H1 (cell line): ENCODE results near the gene ADAM23. TPM values are rescaled to one million over a fixed set of nuclear protein-coding genes. Genes with fewer than 3 reads are reported as not detected.

Experiments
- CTCF ChIA-PET: fragments of 300-600 bp; sonication (Branson Sonifier 250); formaldehyde crosslinking; loops from one replicate; lab custom pipeline; 2021; ENCODE audit not compliant: partially characterized antibody; lab: Charles Lee
- POLR2A ChIA-PET: fragments of 300-600 bp; sonication (Branson Sonifier 250); formaldehyde crosslinking; loops from one replicate; lab custom pipeline; 2021; ENCODE audit warnings: inconsistent platforms; ENCODE audit not compliant: partially characterized antibody; lab: Charles Lee
- DNase-seq, 2 experiments: peaks; one replicate each; pipeline versions ENCODE4 v3.0.0 to v3.0.0-alpha.2; 2010 to 2022; ENCODE audit warnings: low spot score in 2 of 2, low read depth in 1 of 2, mixed read lengths in 1 of 2
- FAIRE-seq: peaks from 2 replicates; lab custom pipeline; 2011; peaks lifted over from hg19 to GRCh38; lab: Jason Lieb, UNC
- H2AFZ ChIP-seq: 2 replicates; pipeline ENCODE4 v1.8.1; 2012; ENCODE audit warnings: low read length, inconsistent platforms
- H2AK5ac ChIP-seq: 2 replicates; pipeline ENCODE4 v1.6.1; 2013; ENCODE audit warnings: low read depth, low read length
- H2BK120ac ChIP-seq: replicated peaks from 2 replicates; pipeline ENCODE3; 2013; ENCODE audit warnings: low read depth, low read length, inconsistent platforms
- H2BK12ac ChIP-seq: 2 replicates; pipeline ENCODE4 v1.6.1; 2013; ENCODE audit warnings: low read depth, low read length
- H2BK15ac ChIP-seq: 2 replicates; pipeline ENCODE4 v1.6.1; 2013; ENCODE audit warnings: low read length
- H2BK20ac ChIP-seq: 2 replicates; pipeline ENCODE4 v1.6.1; 2013; ENCODE audit warnings: low read length
- H2BK5ac ChIP-seq: 2 replicates; pipeline ENCODE4 v1.6.1; 2013; ENCODE audit warnings: low read depth, low read length
- H3K14ac ChIP-seq: 2 replicates; pipeline ENCODE4 v1.6.1; 2013; ENCODE audit warnings: inconsistent platforms; ENCODE audit not compliant: insufficient read length
- H3K18ac ChIP-seq: 2 replicates; pipeline ENCODE4 v1.6.1; 2013; ENCODE audit warnings: low read length; ENCODE audit errors: extremely low read depth
- H3K23ac ChIP-seq: 2 replicates; pipeline ENCODE4 v1.6.1; 2013; ENCODE audit warnings: inconsistent platforms; ENCODE audit not compliant: insufficient read length
- H3K23me2 ChIP-seq: 2 replicates; pipeline ENCODE4 v1.6.1; 2013; ENCODE audit warnings: low read depth, low read length
- H3K27ac ChIP-seq: 2 replicates; pipeline ENCODE4 v1.6.1; 2011; ENCODE audit warnings: low read depth, low read length, inconsistent platforms
- H3K27me3 ChIP-seq, 4 experiments: replicated peaks in 1 of 4; 1 replicate in 1 of 4; 2 replicates in 3 of 4; pipeline versions ENCODE4 v1.6.1 to v1.8.1; 2011 to 2013; ENCODE audit warnings: low read length in 3 of 4, mild to moderate bottlenecking in 3 of 4, inconsistent platforms in 2 of 4, mixed read lengths in 2 of 4, moderate library complexity in 1 of 4; ENCODE audit not compliant: control insufficient read depth in 3 of 4, insufficient read depth in 3 of 4; ENCODE audit errors: extremely low read depth in 1 of 4
- H3K36me3 ChIP-seq, 4 experiments: 2 replicates each; pipeline versions ENCODE4 v1.6.1 to v1.8.1; 2011 to 2013; ENCODE audit warnings: mild to moderate bottlenecking in 4 of 4, low read length in 3 of 4, moderate library complexity in 2 of 4, control low read depth in 1 of 4, inconsistent platforms in 1 of 4; ENCODE audit not compliant: insufficient read depth in 4 of 4, control insufficient read depth in 2 of 4
- H3K4ac ChIP-seq: replicated peaks from 2 replicates; pipeline ENCODE3; 2013; ENCODE audit warnings: low read length, low read depth, mixed read lengths, inconsistent platforms; ENCODE audit not compliant: insufficient read length
- H3K4me1 ChIP-seq, 4 experiments: replicated peaks in 1 of 4; 1 replicate in 1 of 4; 2 replicates in 3 of 4; pipeline versions ENCODE4 v1.6.1 to v1.8.1; 2011 to 2013; ENCODE audit warnings: low read length in 3 of 4, inconsistent platforms in 2 of 4, mixed read lengths in 1 of 4; ENCODE audit not compliant: insufficient read depth in 4 of 4, control insufficient read depth in 3 of 4
- H3K4me2 ChIP-seq, 2 experiments: 2 replicates each; pipeline versions ENCODE4 v1.6.1 to v1.8.1; 2011 to 2013; ENCODE audit warnings: low read depth in 2 of 2, low read length in 2 of 2, control low read depth in 1 of 2, inconsistent platforms in 1 of 2, mild to moderate bottlenecking in 1 of 2; ENCODE audit not compliant: insufficient read depth in 1 of 2
- H3K4me3 ChIP-seq, 4 experiments: fragments of 200-600, 300-600 bp in 1 of 4; sonication (generic), shearing (Covaris generic), sonication (Bioruptor Twin) in 1 of 4; 2 replicates each; pipeline versions ENCODE4 v1.5.1 to v1.8.1; 2011 to 2016; ENCODE audit warnings: low read length in 4 of 4, low read depth in 3 of 4, control low read depth in 2 of 4, inconsistent platforms in 2 of 4, mild to moderate bottlenecking in 2 of 4, mixed read lengths in 1 of 4, moderate library complexity in 1 of 4; ENCODE audit not compliant: insufficient read depth in 2 of 4; ENCODE audit errors: extremely low read depth in 1 of 4
- H3K56ac ChIP-seq: replicated peaks from 2 replicates; pipeline ENCODE3; 2013; ENCODE audit warnings: low read depth, mild to moderate bottlenecking, mixed read lengths, low read length, inconsistent platforms; ENCODE audit not compliant: insufficient read length
- H3K79me1 ChIP-seq: 2 replicates; pipeline ENCODE4 v1.6.1; 2013; ENCODE audit warnings: low read depth, low read length, control low read depth
- H3K79me2 ChIP-seq, 2 experiments: 2 replicates each; pipeline versions ENCODE4 v1.6.1 to v1.8.1; 2012 to 2013; ENCODE audit warnings: low read length in 2 of 2, mild to moderate bottlenecking in 2 of 2, inconsistent platforms in 1 of 2; ENCODE audit not compliant: insufficient read depth in 2 of 2, control insufficient read depth in 1 of 2
- H3K9ac ChIP-seq, 4 experiments: replicated peaks in 1 of 4; 1 replicate in 1 of 4; 2 replicates in 3 of 4; pipeline versions ENCODE4 v1.6.1 to v1.8.1; 2011 to 2013; ENCODE audit warnings: low read depth in 3 of 4, low read length in 3 of 4, control low read depth in 2 of 4, mild to moderate bottlenecking in 2 of 4, moderate library complexity in 2 of 4, inconsistent platforms in 1 of 4; ENCODE audit errors: extremely low read depth in 1 of 4
- H3K9me3 ChIP-seq, 2 experiments: 2 replicates each; pipeline versions ENCODE4 v1.6.1 to v1.8.1; 2012 to 2013; ENCODE audit warnings: mild to moderate bottlenecking in 2 of 2, moderate library complexity in 2 of 2, control low read depth in 1 of 2, inconsistent platforms in 1 of 2, low read depth in 1 of 2, low read length in 1 of 2, mixed read lengths in 1 of 2; ENCODE audit not compliant: insufficient read depth in 2 of 2
- H4K20me1 ChIP-seq, 2 experiments: replicated peaks in 1 of 2; 2 replicates each; pipeline versions ENCODE3 to v1.8.1; 2011 to 2013; ENCODE audit warnings: inconsistent platforms in 2 of 2, low read length in 2 of 2, mild to moderate bottlenecking in 1 of 2; ENCODE audit not compliant: insufficient read depth in 2 of 2, control insufficient read depth in 1 of 2
- H4K5ac ChIP-seq: 2 replicates; pipeline ENCODE4 v1.6.1; 2013; ENCODE audit warnings: low read length, low read depth, mixed read lengths, inconsistent platforms; ENCODE audit not compliant: insufficient read length
- H4K8ac ChIP-seq: 2 replicates; pipeline ENCODE4 v1.8.0; 2013; ENCODE audit warnings: mild to moderate bottlenecking, moderate library complexity, low read length, inconsistent platforms; ENCODE audit not compliant: insufficient read depth; ENCODE audit errors: extremely low read depth
- H4K91ac ChIP-seq: replicated peaks from 2 replicates; pipeline ENCODE3; 2013; ENCODE audit warnings: low read length, mixed read lengths, inconsistent platforms; ENCODE audit not compliant: insufficient read length
- BACH1 ChIP-seq: IDR thresholded peaks from 2 replicates; pipeline ENCODE4 v1.6.1; 2012; ENCODE audit warnings: low read length, improper control_type of control experiment
- CBX8 ChIP-seq: fragments of 300-800, 300-1000 bp; sonication (generic); IDR thresholded peaks from 2 replicates; pipeline ENCODE4 v1.7.1; 2016; ENCODE audit warnings: low read depth, low read length, borderline replicate concordance
- CEBPB ChIP-seq: IDR thresholded peaks from 2 replicates; pipeline ENCODE4 v1.6.1; 2012; ENCODE audit warnings: low read depth, low read length
- CHD2 ChIP-seq: IDR thresholded peaks from 2 replicates; pipeline ENCODE4 v1.6.1; 2012; ENCODE audit warnings: low read length, improper control_type of control experiment
- EP300 ChIP-seq, 2 experiments: IDR thresholded peaks; 1 replicate in 1 of 2; 2 replicates in 1 of 2; pipeline ENCODE4 v1.6.1; 2011 to 2012; ENCODE audit warnings: low read depth in 2 of 2, low read length in 2 of 2, mild to moderate bottlenecking in 2 of 2, borderline replicate concordance in 1 of 2, inconsistent platforms in 1 of 2, moderate library complexity in 1 of 2
- HDAC6 ChIP-seq: IDR thresholded peaks from one replicate; pipeline ENCODE4 v1.7.1; 2012; ENCODE audit warnings: low read depth, mild to moderate bottlenecking, inconsistent platforms, low read length, moderate library complexity
- RAD21 ChIP-seq, 2 experiments: IDR thresholded peaks in 1 of 2; conservative IDR thresholded peaks in 1 of 2; 2 replicates each; pipeline ENCODE4 v1.6.1; 2011; ENCODE audit warnings: low read depth in 2 of 2, low read length in 2 of 2, improper control_type of control experiment in 1 of 2, inconsistent platforms in 1 of 2, mild to moderate bottlenecking in 1 of 2, moderate library complexity in 1 of 2
- RBBP5 ChIP-seq: IDR thresholded peaks from 2 replicates; pipeline ENCODE4 v1.7.1; 2012; ENCODE audit warnings: low read depth, mild to moderate bottlenecking, inconsistent platforms, low read length, moderate library complexity, borderline replicate concordance
- TAF1 ChIP-seq: IDR thresholded peaks from 2 replicates; pipeline ENCODE4 v1.6.1; 2011; ENCODE audit warnings: mild to moderate bottlenecking, low read depth, low read length
- TCF12 ChIP-seq: IDR thresholded peaks from 2 replicates; pipeline ENCODE4 v1.6.1; 2011; ENCODE audit warnings: low read depth, mild to moderate bottlenecking, low read length
- WGBS, 2 experiments: shearing (Covaris generic) in 1 of 2; methylation state at CpG; one replicate each; pipeline versions ENCODE4 v1.1.6 to v1.1.7; 2013 to 2015; ENCODE audit warnings: low lambda C conversion rate in 2 of 2, mixed read lengths in 2 of 2, inconsistent platforms in 1 of 2, low coverage in 1 of 2, missing lambda C conversion rate in 1 of 2; ENCODE audit not compliant: insufficient replicate concordance in 2 of 2, insufficient coverage in 1 of 2, insufficient read length in 1 of 2; ENCODE audit errors: extremely low coverage in 1 of 2, missing lambda C conversion rate in 1 of 2; 5-methylcytosine and 5-hydroxymethylcytosine counted together
- polyA plus RNA-seq, 7 experiments: library from polyadenylated mRNA; depleted of rRNA in 3 of 7; stranded (reverse) in 5 of 7; unstranded in 2 of 7; fragments of >200 nt in 5 of 7; fragments of 200-250 nt in 2 of 7; gene quantifications; 1 replicate in 5 of 7; 2 replicates in 1 of 7; 4 replicates in 1 of 7; pipeline versions ENCODE4 v1.2.1 to v1.2.3, GENCODE V29; 2011 to 2013; ENCODE audit warnings: missing spikeins in 2 of 7, mixed read lengths in 2 of 7
- total RNA-seq: library from RNA; stranded (reverse); fragmentation: NEBNext Ultra II Directional; extraction: Animal tissue kit (Norgen Biotek cat#: 25700); gene quantifications from 2 replicates; pipeline ENCODE4 v1.2.1, GENCODE V29; 2021

ADAM23 gene
- total and polyA plus RNA-seq, 2 of the 8 experiments (the other 6 are each of a cell fraction or from before 2014, with no cell fraction given): 9.9 to 20.8 TPM

GRCh38 chr2:206480161-206480560 is 36.8 kb downstream of the ADAM23 start:
- Histone ChIP-seq H3K18ac (no peak overlapping the region), H3K4ac (no peak overlapping the region), H3K4me3 (no peak overlapping the region), H3K56ac (no peak overlapping the region), H2AK5ac (no peak overlapping the region), H4K5ac (no peak overlapping the region), H3K27me3 (no peaks in the 10 kb centered on the region), H3K23ac (no peak overlapping the region), H2BK15ac (no peak overlapping the region), H4K8ac (no peak overlapping the region)
- POLR2A ChIA-PET: interaction anchor here (1.3 kb wide), 1 partner anchor 11 kb away, joined by 3 read pairs; no protein-coding TSS in a partner anchor
- CTCF ChIA-PET: interaction anchor here (1.5 kb wide), 1 partner anchor 8 kb away, joined by 3 read pairs; no protein-coding TSS in a partner anchor
- DNase-seq: no peak
- WGBS, 2 experiments: 66% methylated on average over 2 of the region's 2 CpGs; no CpG with 5 or more reads in 1 of the 2 experiments
- TF ChIP-seq EP300 (IDR thresholded peaks at IDR 0.05; ENCODE audit: borderline replicate concordance in 1 of 2, low read depth in 2 of 2, low read length in 2 of 2) (no peak), CEBPB (no peak), HDAC6 (no peak), CBX8 (no peak), RBBP5 (no peak), RAD21 (IDR thresholded peaks at IDR 0.05 in 1 of 2, conservative IDR thresholded peaks at IDR 0.05 in 1 of 2; ENCODE audit: low read depth in 2 of 2, low read length in 2 of 2) (no peak), TCF12 (no peak), CHD2 (no peak), BACH1 (no peak), TAF1 (no peak)
- TF ChIP-seq, all 59 proteins: peak for 0
- Histone ChIP-seq H2BK5ac (no peak overlapping the region), H3K27ac (no peak overlapping the region), H2AFZ (no peak overlapping the region), H4K20me1 (no peaks in the 10 kb centered on the region), H2BK120ac (no peak overlapping the region), H3K9me3 (peaks cover 2 to 5% of the 10 kb centered on the region in 2 experiments; a peak in 2 of 4 replicates), H3K36me3 (peaks cover 0 to 4% (median 0%) of the 10 kb centered on the region in 4 experiments; a peak in 2 of 8 replicates), H3K79me1 (no peaks in the 10 kb centered on the region; the same call in 1 of the 2 replicates), H3K23me2 (0 out of 2 replicates have a peak, but pooled peaks cover 2% of the 10 kb centered on the region), H3K4me1 (peaks cover 0 to 3% (median 0%) of the 10 kb centered on the region in 4 experiments; a peak in 1 of 7 replicates), H3K79me2 (no peaks in the 10 kb centered on the region), H4K91ac (no peak overlapping the region), H2BK20ac (no peak overlapping the region), H3K14ac (no peak overlapping the region), H3K4me2 (no peak overlapping the region), H2BK12ac (no peak overlapping the region), H3K9ac (no peak overlapping the region)
- FAIRE-seq: no peak
